Stimulated activated CD8-positive, alpha-beta memory T cell treated with anti-CD3 and anti-CD28 coated beads, Interleukin-12 subunit alpha, Interleukin-12 subunit beta, amount 100 ng/mL, for 24 hours (primary cell): ENCODE results near the gene SHISA6.

Experiments used
- DNase-seq: peaks from one replicate; pipeline ENCODE4 v3.0.0-alpha.2; 2020; ENCODE audit errors: extremely low read depth

Gene SHISA6

DNA sequence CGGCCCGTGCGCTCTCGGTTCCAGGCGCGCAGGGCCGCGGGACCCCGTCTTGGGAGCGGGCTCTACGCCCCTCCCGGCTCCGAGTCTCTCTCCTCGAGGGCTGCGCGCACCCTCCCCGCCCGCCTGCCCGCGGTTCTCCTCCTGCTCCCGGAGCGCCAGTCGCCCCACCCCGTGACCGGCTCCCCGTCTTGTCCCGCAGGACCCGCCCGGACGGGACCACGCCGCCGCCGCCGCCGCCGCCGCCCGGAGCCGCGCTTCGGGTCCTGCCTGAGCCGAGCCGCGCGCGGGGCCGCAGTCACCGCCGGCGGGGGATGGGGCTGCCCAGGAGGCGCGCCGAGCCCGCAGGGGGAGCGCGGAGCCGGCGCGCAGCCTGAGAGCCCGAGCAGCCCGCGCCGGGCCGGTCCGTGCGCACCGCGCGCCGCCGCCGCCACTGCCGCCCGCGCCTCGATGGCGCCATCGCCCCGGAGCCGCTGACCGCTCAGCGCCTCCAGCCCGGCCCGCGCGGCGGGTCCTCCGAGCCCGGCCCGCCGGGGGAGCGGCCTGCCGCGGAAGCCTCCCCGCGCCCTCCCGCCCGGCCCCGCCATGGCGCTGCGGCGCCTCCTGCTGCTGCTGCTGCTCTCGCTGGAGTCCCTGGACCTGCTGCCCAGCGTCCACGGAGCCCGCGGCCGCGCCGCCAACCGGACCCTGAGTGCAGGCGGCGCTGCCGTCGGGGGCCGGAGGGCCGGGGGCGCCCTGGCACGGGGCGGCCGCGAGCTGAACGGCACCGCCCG lies at the start of gene SHISA6:
Gene SHISA6, plus strand, starts transcription at position 373 of the 770 bp plus-strand sequence.
- no peak for DNase-seq

DNA sequence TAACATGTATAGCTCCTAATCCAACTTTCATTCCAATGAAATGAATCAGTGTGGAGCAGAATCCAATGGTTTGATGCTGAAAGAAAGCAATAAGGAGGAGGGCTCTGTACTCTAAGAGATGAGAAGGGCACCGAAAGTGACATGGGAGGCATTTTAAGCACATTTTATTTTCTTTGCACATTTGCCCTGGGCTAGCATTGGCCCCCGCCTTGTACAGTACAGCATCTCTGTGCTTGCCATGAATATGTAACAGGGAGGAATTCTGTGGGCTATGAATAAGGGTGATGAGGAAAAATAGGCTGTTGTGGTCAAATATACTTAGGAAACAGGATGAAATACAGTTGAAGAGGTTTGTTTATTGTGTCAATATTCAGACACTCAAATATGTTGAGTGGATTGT lies 45.2 kb upstream of the SHISA6 start:
- DNase-seq, result no peak

DNA sequence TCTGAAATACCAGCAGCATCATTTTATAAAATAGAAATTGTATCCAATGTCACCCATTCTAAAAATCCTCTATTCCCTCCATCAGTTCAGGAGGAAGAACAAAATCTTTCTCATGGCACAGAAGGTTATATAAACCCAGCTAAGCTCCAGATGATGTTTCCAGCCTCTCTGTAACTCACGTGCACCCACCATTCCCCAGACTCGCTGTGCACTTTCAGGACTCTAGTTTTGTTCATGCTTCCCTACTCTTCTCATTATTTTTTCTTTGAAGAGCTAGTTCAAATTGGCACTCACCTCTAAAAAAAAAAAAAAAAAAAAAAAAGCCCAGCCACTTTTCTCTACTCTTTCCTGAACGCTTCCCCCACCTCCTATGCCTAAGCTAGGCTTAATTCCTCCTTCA lies 36.0 kb upstream of the SHISA6 start:
- DNase-seq, result no peak

DNA sequence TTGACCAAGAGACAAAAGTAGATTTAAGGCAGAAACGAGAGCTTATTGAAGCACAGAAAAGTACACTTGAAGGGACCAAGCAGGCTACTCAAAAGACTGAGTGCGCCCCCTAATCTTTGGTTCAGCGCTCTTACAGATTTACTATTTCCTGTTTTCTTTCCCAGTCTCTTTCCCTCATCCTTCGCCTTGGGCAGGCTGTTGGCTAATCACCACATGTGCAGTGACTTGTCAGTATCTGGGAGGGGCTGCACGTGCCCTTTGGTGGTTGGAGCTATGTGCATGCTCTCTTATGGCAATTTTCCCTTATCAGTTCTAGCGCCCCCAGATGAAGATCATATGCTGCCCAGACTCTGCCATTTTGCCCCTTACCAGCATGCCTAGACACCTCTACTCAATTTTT lies 35.4 kb upstream of the SHISA6 start:
- DNase-seq, result no peak

DNA sequence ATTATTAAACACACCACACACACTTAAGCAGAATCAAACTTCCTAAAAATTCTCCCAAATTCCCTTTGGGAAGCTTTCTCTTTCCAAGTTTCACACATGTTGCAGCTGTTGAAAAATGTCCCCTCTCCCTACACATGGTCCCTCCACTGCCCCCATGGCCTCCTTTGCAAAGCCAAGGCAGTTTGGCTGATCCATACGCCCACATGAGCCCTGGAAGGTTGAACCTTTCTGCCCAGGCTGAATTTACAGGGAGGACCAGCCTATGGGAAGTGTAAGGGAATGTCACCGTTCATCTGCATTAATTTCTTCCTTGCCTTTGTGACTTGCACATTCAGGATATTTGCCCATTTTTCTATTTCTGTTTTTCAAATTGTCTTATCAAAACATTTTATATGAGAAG lies 31.1 kb upstream of the SHISA6 start:
- no peak for DNase-seq

DNA sequence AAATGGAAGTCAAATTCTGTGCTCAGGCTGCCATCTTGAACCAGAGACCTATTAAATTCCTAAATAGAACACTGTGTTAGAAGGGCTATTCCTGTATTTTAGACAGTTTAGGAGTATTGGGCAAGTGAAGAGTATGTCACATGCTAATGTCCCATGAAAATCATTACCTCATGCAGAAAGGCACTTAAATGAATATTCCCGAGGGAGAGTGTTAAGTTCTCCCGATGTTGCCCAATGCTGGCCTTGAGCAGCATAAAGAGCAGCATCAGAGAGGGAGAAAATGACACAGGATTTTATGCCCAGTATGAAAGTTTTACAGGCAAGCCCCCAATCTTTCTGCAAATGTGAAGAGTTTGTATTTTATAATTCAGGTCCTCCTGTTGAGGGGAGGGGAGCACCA lies 28.2 kb upstream of the SHISA6 start:
- no peak for DNase-seq

DNA sequence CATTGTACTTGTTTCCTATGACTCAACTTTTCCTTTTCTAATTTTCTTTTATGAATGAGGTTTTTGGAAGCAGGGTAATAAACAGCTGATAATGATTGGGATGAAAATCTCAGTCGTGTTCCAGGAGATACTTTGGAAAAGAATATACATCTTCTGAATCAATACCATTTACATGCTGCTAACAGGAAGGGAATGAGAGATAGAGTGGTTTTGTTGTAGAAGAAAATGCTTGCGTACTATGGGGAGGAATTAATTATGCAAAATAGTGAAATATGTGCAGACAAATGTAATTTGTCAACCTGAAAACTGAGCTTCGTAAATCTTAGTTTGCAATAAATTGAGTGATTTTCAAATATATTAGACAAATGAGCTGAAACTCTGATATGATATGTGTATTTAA lies 24.0 kb upstream of the SHISA6 start:
- no peak for DNase-seq

DNA sequence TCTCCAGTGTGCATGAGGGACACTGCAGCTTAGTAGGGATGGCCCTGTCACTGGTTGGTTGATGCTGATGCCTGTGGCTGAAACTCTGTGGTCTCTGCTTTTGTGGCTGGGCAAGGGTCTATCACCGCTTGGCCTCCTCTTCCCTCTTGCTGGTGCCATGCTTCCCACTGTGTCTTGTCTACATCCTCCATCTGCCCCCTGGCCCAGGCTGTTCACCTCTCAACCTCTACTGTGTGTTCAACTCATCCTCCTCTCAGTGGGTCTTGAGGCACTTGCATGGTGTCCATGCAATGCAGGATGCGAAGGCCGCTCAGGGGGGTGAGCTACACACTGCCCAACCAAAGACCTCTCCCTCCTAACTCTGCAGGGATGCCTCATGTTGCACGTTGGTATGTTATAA lies 19.8 kb upstream of the SHISA6 start:
- no peak for DNase-seq

DNA sequence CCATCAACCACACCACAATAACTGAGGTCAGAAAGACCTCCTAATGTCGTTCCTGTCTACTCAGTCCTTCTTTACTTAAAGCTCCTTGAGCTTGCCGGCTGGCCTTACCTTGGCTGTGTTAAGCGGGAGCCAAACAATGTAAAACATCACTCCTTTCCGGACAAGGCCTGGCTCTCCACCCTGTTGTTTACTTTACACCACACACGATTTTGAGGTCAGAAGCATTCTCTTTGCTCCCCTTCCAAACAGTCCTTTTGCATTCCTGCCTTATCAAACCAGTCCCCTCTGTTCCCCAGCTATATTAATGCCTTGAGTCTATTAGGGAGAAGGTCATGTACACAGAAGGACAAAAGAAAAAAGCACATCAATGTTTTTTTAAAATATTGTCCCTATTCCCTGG lies 19.3 kb upstream of the SHISA6 start:
- no peak for DNase-seq

DNA sequence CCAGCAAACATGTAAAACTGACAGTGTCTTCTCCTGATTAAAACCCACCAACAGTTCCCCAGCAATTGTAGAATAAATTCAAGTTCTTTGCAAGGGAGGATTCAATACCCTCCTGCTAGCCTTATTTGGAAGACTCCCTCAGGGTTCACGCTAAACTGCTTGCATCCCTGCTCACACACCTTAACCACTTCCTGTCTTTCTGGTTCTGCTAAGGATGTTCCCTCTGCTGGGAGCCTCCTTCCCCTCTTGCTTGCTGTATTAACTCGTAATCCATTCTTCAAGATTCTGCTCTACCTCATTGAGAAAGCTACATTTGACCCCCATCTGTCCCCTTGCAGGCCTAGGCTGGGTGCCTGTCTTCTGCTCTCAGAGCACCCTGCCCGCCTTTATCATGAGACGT lies 2.3 kb upstream of the SHISA6 start:
- DNase-seq, result no peak

DNA sequence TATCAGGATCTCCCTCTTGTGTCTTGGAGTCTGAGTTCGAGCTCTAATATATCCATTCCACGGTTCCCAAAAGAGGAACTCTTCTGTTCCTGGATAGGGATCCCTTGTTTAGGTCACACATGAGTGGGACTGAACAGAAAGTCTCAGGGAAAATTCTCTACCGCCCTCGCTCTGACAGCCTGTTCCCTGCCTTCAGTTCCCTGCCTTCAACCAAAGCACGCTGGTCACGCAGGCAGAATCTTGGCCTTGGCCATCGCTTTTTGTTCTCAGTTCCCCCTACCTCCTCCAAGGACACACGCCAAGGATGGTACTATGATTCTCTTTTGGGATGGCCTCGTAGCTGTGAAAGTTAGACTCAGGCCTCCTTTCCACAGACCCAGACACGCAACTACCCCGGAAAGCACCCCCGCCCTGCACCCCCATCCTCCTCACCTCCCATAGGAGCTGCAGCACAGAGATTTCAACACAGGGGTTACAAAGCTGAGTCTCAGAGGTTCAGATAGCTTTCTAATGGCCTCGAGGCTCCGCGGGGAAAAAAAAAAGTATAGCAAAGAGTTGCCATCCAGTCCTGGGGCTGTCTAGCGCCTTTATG lies 1.5 kb upstream of the SHISA6 start:
- DNase-seq, result no peak

DNA sequence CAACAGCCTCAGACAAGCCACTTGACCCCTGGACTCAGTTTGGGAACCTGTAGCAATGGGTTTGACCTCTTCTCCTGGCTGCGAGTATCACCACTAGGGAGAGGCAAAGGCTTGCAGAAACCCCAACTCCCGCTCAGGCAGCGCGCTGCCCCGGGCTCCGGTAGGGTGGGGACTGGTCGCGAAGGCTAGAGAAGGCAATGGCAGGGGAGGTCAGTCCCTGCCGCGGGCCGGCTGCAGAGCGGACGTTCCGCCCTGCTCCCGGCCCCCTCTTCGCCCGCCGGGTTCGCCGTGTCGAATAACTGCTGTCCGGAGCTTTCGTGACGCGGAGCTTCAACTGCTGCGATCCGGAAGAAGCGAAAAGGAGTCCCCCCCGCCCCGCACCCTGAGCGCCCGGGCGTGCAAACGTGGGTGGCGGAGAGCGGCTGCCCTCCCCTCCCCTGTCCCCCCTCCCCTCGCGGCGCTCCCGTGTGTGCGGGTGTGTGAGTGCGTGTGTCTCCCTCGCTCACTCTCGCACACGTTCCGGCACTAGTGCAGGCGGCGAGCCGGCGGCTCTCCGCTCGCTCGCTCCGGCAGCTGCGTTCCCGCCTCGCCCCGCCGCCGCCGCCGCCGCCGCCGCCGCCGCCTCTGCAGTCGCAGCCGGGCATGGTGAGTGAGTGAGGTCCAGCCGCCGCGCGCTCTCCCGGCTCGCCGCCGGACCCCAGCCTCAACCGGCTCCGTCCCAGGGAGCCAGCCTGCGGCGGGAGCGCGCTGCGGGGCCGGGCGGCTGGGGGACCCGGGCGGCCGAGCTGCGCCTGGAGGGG lies 772 bp upstream of the SHISA6 start:
- DNase-seq, result no peak

DNA sequence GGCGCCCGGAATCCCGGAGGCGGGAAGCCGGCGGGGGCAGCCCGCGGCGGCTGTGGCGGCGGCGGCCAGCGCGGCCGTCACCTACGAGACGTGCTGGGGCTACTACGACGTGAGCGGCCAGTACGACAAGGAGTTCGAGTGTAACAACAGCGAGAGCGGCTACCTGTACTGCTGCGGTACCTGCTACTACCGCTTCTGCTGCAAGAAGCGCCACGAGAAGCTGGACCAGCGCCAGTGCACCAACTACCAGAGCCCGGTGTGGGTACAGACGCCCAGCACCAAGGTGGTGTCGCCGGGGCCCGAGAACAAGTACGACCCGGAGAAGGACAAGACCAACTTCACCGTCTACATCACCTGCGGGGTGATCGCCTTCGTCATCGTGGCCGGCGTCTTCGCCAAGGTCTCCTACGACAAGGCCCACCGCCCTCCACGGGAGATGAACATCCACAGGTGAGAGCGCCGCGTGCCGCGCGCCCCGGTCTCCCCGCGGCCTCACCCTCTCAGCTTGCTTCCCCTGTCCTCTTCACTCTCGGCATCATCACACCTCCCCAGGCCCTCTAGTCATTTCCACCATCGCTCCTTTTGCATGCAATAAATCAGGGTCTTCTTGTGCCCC lies 706 bp downstream of the SHISA6 start:
- DNase-seq, result no peak

DNA sequence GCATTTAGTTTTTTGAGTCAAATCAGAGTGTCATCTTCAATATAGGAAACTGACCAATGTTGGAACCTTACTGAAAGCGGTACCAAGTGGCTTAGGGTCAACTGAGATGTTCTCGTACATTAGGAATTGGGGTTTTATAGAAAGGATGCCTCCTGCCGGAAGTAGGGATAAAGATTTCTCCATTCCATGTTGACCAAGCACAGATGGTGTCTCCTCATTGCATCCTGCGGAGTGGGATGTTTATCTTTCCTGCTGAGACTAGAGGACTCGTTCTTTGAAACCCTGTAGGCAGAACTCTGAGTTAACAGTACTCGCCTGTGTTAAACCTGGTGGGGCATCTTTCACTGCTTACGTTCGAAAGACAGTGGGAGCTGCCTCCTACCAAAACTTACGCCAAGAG lies 1.4 kb downstream of the SHISA6 start:
- DNase-seq, result no peak

DNA sequence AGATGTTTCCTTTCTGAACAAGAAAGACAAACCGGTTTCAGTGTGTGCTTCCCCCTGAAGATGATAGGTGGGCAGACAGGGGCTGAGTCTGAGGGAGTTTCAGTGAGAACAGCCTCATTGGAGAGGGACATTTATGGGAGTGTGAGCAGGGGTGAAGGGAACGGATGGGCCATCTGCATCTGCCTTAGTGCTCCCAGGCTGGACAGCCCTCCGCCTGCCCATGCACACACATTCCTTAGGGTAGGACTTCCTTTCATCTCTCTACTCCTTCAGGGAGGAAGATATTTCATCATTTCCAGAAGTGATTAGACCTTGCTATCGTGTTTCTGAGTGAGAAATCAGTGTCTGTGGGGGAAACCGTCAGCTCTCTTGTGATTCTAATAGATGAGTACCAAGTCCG lies 3.8 kb downstream of the SHISA6 start:
- no peak for DNase-seq

DNA sequence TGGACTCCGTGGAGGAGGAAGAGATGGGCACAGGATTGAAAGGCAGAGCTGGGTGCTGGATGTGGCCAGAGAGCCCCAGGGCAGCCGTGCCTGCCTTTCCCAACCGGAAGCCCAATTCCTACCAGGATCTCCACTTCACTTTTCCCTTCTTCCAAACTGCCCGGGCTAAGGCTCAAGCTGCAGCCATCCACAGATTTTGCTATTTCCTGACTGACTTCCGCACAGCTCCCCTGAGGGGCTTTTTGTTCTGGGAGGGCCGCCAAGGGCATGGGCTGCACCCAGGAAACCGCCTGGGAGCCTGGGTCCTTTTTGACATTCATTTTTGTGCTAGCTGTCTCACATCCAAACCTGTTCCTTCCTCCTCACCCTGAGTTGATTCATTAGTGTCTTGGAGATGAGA lies 4.2 kb downstream of the SHISA6 start:
- DNase-seq, result no peak

DNA sequence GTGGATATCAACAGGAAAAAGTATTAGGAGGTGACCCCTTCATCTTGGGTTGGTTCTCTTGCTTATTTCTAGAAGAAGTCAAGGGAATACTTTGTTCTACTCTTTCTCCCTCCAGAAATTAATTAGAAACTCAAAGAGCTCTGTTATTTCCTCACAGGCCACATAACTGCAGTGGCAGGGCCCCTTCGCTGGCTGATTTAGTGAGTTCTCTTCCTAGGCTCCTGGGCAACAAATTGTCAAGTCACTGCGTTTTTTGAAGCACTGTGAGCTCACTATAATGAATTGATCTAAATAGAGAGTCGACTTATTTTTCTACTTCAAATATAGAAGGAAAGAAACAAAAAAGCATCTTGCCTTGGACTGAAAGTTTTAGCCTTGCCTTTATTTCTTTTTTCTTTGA lies 4.8 kb downstream of the SHISA6 start:
- no peak for DNase-seq

DNA sequence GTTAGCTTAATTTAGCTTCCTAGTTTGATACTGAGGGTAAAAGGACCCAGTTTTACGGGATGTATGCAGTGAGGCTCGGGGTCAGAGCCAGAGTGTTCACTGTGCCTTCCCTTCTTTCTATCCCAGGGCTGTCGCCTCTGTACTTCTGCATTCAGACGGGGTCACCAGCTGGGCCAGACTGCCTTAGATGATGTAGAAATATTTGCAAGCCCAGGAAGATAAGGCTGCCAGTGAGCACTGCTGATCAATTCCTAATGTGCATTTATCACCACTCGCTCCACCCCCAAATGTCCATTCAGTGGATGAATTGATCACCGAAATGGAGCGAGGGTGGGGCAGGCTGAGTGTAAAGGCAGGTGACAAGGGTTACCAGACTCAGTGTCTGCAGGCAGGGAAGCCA lies 9.1 kb downstream of the SHISA6 start:
- no peak for DNase-seq

DNA sequence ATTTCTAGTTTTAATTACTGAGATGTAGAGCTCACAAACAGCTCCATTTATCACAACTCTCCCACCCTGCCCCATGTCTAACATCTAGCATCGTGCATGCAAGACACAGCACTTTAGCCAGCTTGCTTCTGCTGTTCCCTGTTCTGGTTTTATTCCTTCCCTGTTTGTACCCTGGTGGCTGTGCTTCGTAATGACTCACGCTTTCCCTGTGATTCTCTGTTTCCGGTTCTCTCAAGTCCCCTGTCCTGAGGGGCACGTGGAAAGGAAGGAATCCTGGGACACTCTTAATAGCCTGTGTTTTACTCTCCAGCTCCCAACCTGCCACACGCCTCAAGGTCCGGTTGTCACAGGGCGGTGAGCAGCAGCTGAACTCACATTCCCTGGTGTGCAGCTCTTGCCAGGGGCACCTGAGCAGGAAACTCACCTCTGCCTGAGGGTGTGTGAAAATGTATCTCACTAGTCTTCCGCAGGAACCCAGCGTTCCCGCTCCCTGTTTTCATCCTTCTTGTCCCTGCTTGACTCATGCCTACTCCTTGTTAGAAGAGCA lies 10.6 kb downstream of the SHISA6 start:
- no peak for DNase-seq

DNA sequence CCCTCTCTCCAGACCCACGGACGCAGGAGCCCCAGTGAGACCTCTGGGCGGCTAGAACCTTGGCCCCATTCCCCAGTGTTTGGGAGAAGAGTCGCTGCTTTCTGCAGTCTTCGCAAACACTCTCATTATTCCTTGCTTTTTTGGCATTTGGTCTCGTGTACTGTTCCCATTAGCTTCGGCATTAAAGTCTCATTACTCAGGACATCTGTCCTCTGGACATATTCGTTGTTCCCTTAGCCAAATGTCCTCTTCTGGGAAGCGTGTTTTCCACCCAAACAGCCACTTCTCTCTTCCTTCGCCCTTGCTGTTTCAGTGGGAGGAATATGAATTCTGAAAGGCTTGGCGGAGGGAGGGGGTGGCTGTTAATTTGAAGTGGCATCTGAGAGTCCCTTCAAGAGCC lies 11.1 kb downstream of the SHISA6 start:
- no peak for DNase-seq

DNA sequence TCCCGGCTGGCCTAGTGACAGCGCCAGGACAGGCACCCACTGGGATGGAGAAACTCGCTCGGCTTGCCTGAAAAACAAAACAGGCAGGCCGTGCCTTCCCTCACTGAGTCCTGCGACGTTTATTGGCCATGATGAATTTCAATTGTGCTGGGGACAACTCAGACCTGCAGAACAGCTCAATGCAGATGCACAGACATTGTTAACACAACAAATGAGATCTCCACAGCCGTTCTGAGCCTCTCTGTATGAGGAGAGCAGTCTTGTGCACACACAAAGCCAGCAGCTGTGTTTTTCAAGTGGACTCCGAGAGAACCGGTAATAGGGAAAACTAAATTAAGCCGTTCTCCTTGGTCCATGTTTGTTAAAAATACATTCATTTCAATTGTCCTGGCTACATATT lies 15.9 kb downstream of the SHISA6 start:
- DNase-seq, result no peak

DNA sequence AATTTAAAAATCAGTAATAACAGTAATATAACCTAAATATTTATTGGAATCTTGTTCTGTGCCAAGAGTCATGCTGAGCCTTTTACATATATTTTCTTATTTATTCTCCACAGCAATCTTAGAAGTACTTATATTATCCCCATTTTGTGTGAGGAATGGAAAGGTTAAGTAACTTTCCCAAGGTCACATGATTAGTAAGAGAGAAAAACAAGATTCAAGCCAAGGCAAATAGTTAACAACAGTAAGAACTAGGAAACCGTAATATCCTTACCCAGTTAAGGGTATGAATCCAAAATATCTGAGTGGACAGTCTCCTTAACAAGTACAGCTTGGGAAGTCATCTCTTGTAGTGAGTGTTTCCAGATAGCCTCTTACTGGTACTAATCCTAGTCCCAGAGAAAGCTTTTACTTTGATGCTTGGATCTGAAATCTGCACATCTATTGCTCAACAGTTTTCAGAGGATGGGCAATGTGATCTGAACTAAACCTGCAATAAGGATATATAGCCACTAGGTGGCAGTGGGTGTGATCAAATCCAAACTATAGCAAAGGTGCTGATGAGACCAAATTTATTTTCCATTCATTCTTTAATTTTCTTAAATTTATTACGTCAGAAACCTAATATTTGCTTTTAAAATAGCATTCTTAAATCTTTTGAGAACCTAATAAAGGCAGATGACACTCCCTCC lies 23.3 kb downstream of the SHISA6 start:
- no peak for DNase-seq
